H4 (cell line): ENCODE data around the gene GPR101. TPM values are rescaled to one million over a fixed set of nuclear protein-coding genes. Genes with fewer than 3 reads are reported as not detected.
"Not testable (repeated sequence)": the region's sequence is repeated elsewhere in the genome, so short reads cannot be mapped to it uniquely, and the experiment has no call there.

Source experiments
- DNase-seq: peaks from one replicate; pipeline ENCODE4 v3.0.0-alpha.2; 2015; ENCODE audit warnings: low spot score
- total RNA-seq: library from RNA; depleted of rRNA; stranded (reverse); fragments of >200 nt; shearing (Covaris generic); gene quantifications from 2 replicates; pipeline ENCODE4 v1.2.3, GENCODE V29; 2014; rRNA removed

The GPR101 gene
- total RNA-seq, 1 experiment from 2014 or later = not detected

DNA sequence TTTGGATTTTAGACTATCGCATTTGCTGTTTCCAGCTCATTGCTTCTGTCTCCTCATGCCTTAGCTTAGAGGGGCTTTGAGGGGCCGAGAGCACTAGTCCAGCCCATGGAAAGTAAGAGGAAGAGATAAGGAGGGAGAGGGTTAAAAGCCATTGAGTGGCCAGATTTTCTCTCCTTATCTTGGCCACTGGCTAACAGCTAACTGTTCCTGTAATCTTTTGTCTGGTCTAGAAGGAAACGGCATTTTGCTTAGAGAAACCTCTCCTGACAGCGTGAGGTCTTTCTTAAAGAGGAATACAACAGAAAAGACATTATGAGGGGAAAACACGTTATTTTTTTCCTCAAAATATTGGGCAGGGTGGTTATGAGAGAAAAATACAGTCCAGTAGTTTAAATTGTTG lies 7.9 kb downstream of the GPR101 start:
- no peak for DNase-seq

DNA sequence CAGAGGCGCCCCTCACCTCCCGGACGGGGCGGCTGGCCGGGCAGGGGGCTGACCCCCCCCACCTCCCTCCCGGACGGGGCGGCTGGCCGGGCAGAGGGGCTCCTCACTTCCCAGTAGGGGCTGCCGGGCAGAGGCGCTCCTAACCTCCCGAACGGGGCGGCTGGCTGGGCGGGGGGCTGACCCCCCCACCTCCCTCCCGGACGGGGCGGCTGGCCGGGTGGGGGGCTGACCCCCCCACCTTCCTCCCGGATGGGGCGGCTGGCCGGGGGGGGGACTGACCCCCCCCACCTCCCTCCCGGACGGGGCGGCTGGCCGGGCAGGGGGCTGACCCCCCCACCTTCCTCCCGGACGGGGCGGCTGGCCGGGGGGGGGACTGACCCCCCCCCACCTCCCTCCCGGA lies 33.6 kb downstream of the GPR101 start:
- DNase-seq = not testable (repeated sequence)

DNA sequence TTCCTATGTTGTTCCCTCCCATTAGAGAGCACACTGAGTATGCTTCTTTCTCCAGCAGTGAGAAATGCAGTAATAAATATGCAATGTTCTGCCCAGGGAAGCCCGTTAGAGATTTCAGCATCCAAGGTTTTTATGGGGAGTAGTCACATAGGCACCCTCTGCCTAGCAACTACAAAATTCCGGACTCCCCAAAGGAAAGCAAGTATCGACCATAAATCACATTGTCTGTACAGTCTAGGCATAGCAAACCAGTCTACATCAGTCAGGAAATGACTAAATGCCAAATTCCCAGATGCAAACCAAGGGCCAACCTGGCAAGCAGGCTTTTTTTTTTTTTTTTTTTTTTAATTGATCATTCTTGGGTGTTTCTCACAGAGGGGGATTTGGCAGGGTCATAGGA lies 34.8 kb downstream of the GPR101 start:
- no peak for DNase-seq

Other genes starting within 250 kb of the GPR101 start
- gene RBMX, start 153.3 kb downstream of the GPR101 start, total RNA-seq = 690 and 772 TPM in 2 replicates